H1 (cell line): ENCODE data around the gene ARMC12. TPM values are rescaled to one million over a fixed set of nuclear protein-coding genes. Genes with fewer than 3 reads are reported as not detected.

Experiments
- CTCF ChIA-PET: fragments of 300-600 bp; sonication (Branson Sonifier 250); formaldehyde crosslinking; loops from one replicate; lab custom pipeline; 2021; ENCODE audit not compliant: partially characterized antibody; lab: Charles Lee
- POLR2A ChIA-PET: fragments of 300-600 bp; sonication (Branson Sonifier 250); formaldehyde crosslinking; loops from one replicate; lab custom pipeline; 2021; ENCODE audit warnings: inconsistent platforms; ENCODE audit not compliant: partially characterized antibody; lab: Charles Lee
- DNase-seq, 2 experiments: peaks; one replicate each; pipeline versions ENCODE4 v3.0.0 to v3.0.0-alpha.2; 2010 to 2022; ENCODE audit warnings: low spot score in 2 of 2, low read depth in 1 of 2, mixed read lengths in 1 of 2
- FAIRE-seq: peaks from 2 replicates; lab custom pipeline; 2011; peaks lifted over from hg19 to GRCh38; lab: Jason Lieb, UNC
- H2AFZ ChIP-seq: 2 replicates; pipeline ENCODE4 v1.8.1; 2012; ENCODE audit warnings: low read length, inconsistent platforms
- H2AK5ac ChIP-seq: 2 replicates; pipeline ENCODE4 v1.6.1; 2013; ENCODE audit warnings: low read depth, low read length
- H2BK120ac ChIP-seq: replicated peaks from 2 replicates; pipeline ENCODE3; 2013; ENCODE audit warnings: low read depth, low read length, inconsistent platforms
- H2BK12ac ChIP-seq: 2 replicates; pipeline ENCODE4 v1.6.1; 2013; ENCODE audit warnings: low read depth, low read length
- H2BK15ac ChIP-seq: 2 replicates; pipeline ENCODE4 v1.6.1; 2013; ENCODE audit warnings: low read length
- H2BK20ac ChIP-seq: 2 replicates; pipeline ENCODE4 v1.6.1; 2013; ENCODE audit warnings: low read length
- H2BK5ac ChIP-seq: 2 replicates; pipeline ENCODE4 v1.6.1; 2013; ENCODE audit warnings: low read depth, low read length
- H3K14ac ChIP-seq: 2 replicates; pipeline ENCODE4 v1.6.1; 2013; ENCODE audit warnings: inconsistent platforms; ENCODE audit not compliant: insufficient read length
- H3K18ac ChIP-seq: 2 replicates; pipeline ENCODE4 v1.6.1; 2013; ENCODE audit warnings: low read length; ENCODE audit errors: extremely low read depth
- H3K23ac ChIP-seq: 2 replicates; pipeline ENCODE4 v1.6.1; 2013; ENCODE audit warnings: inconsistent platforms; ENCODE audit not compliant: insufficient read length
- H3K23me2 ChIP-seq: 2 replicates; pipeline ENCODE4 v1.6.1; 2013; ENCODE audit warnings: low read depth, low read length
- H3K27ac ChIP-seq: 2 replicates; pipeline ENCODE4 v1.6.1; 2011; ENCODE audit warnings: low read depth, low read length, inconsistent platforms
- H3K27me3 ChIP-seq, 4 experiments: replicated peaks in 1 of 4; 1 replicate in 1 of 4; 2 replicates in 3 of 4; pipeline versions ENCODE4 v1.6.1 to v1.8.1; 2011 to 2013; ENCODE audit warnings: low read length in 3 of 4, mild to moderate bottlenecking in 3 of 4, inconsistent platforms in 2 of 4, mixed read lengths in 2 of 4, moderate library complexity in 1 of 4; ENCODE audit not compliant: control insufficient read depth in 3 of 4, insufficient read depth in 3 of 4; ENCODE audit errors: extremely low read depth in 1 of 4
- H3K36me3 ChIP-seq, 4 experiments: 2 replicates each; pipeline versions ENCODE4 v1.6.1 to v1.8.1; 2011 to 2013; ENCODE audit warnings: mild to moderate bottlenecking in 4 of 4, low read length in 3 of 4, moderate library complexity in 2 of 4, control low read depth in 1 of 4, inconsistent platforms in 1 of 4; ENCODE audit not compliant: insufficient read depth in 4 of 4, control insufficient read depth in 2 of 4
- H3K4ac ChIP-seq: replicated peaks from 2 replicates; pipeline ENCODE3; 2013; ENCODE audit warnings: low read length, low read depth, mixed read lengths, inconsistent platforms; ENCODE audit not compliant: insufficient read length
- H3K4me1 ChIP-seq, 4 experiments: replicated peaks in 1 of 4; 1 replicate in 1 of 4; 2 replicates in 3 of 4; pipeline versions ENCODE4 v1.6.1 to v1.8.1; 2011 to 2013; ENCODE audit warnings: low read length in 3 of 4, inconsistent platforms in 2 of 4, mixed read lengths in 1 of 4; ENCODE audit not compliant: insufficient read depth in 4 of 4, control insufficient read depth in 3 of 4
- H3K4me2 ChIP-seq, 2 experiments: 2 replicates each; pipeline versions ENCODE4 v1.6.1 to v1.8.1; 2011 to 2013; ENCODE audit warnings: low read depth in 2 of 2, low read length in 2 of 2, control low read depth in 1 of 2, inconsistent platforms in 1 of 2, mild to moderate bottlenecking in 1 of 2; ENCODE audit not compliant: insufficient read depth in 1 of 2
- H3K4me3 ChIP-seq, 4 experiments: fragments of 200-600, 300-600 bp in 1 of 4; sonication (generic), shearing (Covaris generic), sonication (Bioruptor Twin) in 1 of 4; 2 replicates each; pipeline versions ENCODE4 v1.5.1 to v1.8.1; 2011 to 2016; ENCODE audit warnings: low read length in 4 of 4, low read depth in 3 of 4, control low read depth in 2 of 4, inconsistent platforms in 2 of 4, mild to moderate bottlenecking in 2 of 4, mixed read lengths in 1 of 4, moderate library complexity in 1 of 4; ENCODE audit not compliant: insufficient read depth in 2 of 4; ENCODE audit errors: extremely low read depth in 1 of 4
- H3K56ac ChIP-seq: replicated peaks from 2 replicates; pipeline ENCODE3; 2013; ENCODE audit warnings: low read depth, mild to moderate bottlenecking, mixed read lengths, low read length, inconsistent platforms; ENCODE audit not compliant: insufficient read length
- H3K79me1 ChIP-seq: 2 replicates; pipeline ENCODE4 v1.6.1; 2013; ENCODE audit warnings: low read depth, low read length, control low read depth
- H3K79me2 ChIP-seq, 2 experiments: 2 replicates each; pipeline versions ENCODE4 v1.6.1 to v1.8.1; 2012 to 2013; ENCODE audit warnings: low read length in 2 of 2, mild to moderate bottlenecking in 2 of 2, inconsistent platforms in 1 of 2; ENCODE audit not compliant: insufficient read depth in 2 of 2, control insufficient read depth in 1 of 2
- H3K9ac ChIP-seq, 4 experiments: replicated peaks in 1 of 4; 1 replicate in 1 of 4; 2 replicates in 3 of 4; pipeline versions ENCODE4 v1.6.1 to v1.8.1; 2011 to 2013; ENCODE audit warnings: low read depth in 3 of 4, low read length in 3 of 4, control low read depth in 2 of 4, mild to moderate bottlenecking in 2 of 4, moderate library complexity in 2 of 4, inconsistent platforms in 1 of 4; ENCODE audit errors: extremely low read depth in 1 of 4
- H3K9me3 ChIP-seq, 2 experiments: 2 replicates each; pipeline versions ENCODE4 v1.6.1 to v1.8.1; 2012 to 2013; ENCODE audit warnings: mild to moderate bottlenecking in 2 of 2, moderate library complexity in 2 of 2, control low read depth in 1 of 2, inconsistent platforms in 1 of 2, low read depth in 1 of 2, low read length in 1 of 2, mixed read lengths in 1 of 2; ENCODE audit not compliant: insufficient read depth in 2 of 2
- H4K20me1 ChIP-seq, 2 experiments: replicated peaks in 1 of 2; 2 replicates each; pipeline versions ENCODE3 to v1.8.1; 2011 to 2013; ENCODE audit warnings: inconsistent platforms in 2 of 2, low read length in 2 of 2, mild to moderate bottlenecking in 1 of 2; ENCODE audit not compliant: insufficient read depth in 2 of 2, control insufficient read depth in 1 of 2
- H4K5ac ChIP-seq: 2 replicates; pipeline ENCODE4 v1.6.1; 2013; ENCODE audit warnings: low read length, low read depth, mixed read lengths, inconsistent platforms; ENCODE audit not compliant: insufficient read length
- H4K8ac ChIP-seq: 2 replicates; pipeline ENCODE4 v1.8.0; 2013; ENCODE audit warnings: mild to moderate bottlenecking, moderate library complexity, low read length, inconsistent platforms; ENCODE audit not compliant: insufficient read depth; ENCODE audit errors: extremely low read depth
- H4K91ac ChIP-seq: replicated peaks from 2 replicates; pipeline ENCODE3; 2013; ENCODE audit warnings: low read length, mixed read lengths, inconsistent platforms; ENCODE audit not compliant: insufficient read length
- BRCA1 ChIP-seq: IDR thresholded peaks from 2 replicates; pipeline ENCODE4 v1.6.1; 2012; ENCODE audit warnings: low read depth, low read length, improper control_type of control experiment
- CBX8 ChIP-seq: fragments of 300-800, 300-1000 bp; sonication (generic); IDR thresholded peaks from 2 replicates; pipeline ENCODE4 v1.7.1; 2016; ENCODE audit warnings: low read depth, low read length, borderline replicate concordance
- KDM4A ChIP-seq: IDR thresholded peaks from one replicate; pipeline ENCODE4 v1.7.1; 2012; ENCODE audit warnings: low read depth, mild to moderate bottlenecking, moderate library complexity, low read length, inconsistent platforms; ENCODE audit not compliant: severe bottlenecking
- SIRT6 ChIP-seq: IDR thresholded peaks from one replicate; pipeline ENCODE4 v1.7.1; 2012; ENCODE audit warnings: low read length, inconsistent platforms
- SIX5 ChIP-seq: IDR thresholded peaks from 2 replicates; pipeline ENCODE4 v1.6.1; 2011; ENCODE audit warnings: mild to moderate bottlenecking, low read depth, low read length
- TAF1 ChIP-seq: IDR thresholded peaks from 2 replicates; pipeline ENCODE4 v1.6.1; 2011; ENCODE audit warnings: mild to moderate bottlenecking, low read depth, low read length
- WGBS, 2 experiments: shearing (Covaris generic) in 1 of 2; methylation state at CpG; one replicate each; pipeline versions ENCODE4 v1.1.6 to v1.1.7; 2013 to 2015; ENCODE audit warnings: low lambda C conversion rate in 2 of 2, mixed read lengths in 2 of 2, inconsistent platforms in 1 of 2, low coverage in 1 of 2, missing lambda C conversion rate in 1 of 2; ENCODE audit not compliant: insufficient replicate concordance in 2 of 2, insufficient coverage in 1 of 2, insufficient read length in 1 of 2; ENCODE audit errors: extremely low coverage in 1 of 2, missing lambda C conversion rate in 1 of 2; 5-methylcytosine and 5-hydroxymethylcytosine counted together
- polyA plus RNA-seq, 7 experiments: library from polyadenylated mRNA; depleted of rRNA in 3 of 7; stranded (reverse) in 5 of 7; unstranded in 2 of 7; fragments of >200 nt in 5 of 7; fragments of 200-250 nt in 2 of 7; gene quantifications; 1 replicate in 5 of 7; 2 replicates in 1 of 7; 4 replicates in 1 of 7; pipeline versions ENCODE4 v1.2.1 to v1.2.3, GENCODE V29; 2011 to 2013; ENCODE audit warnings: missing spikeins in 2 of 7, mixed read lengths in 2 of 7
- total RNA-seq: library from RNA; stranded (reverse); fragmentation: NEBNext Ultra II Directional; extraction: Animal tissue kit (Norgen Biotek cat#: 25700); gene quantifications from 2 replicates; pipeline ENCODE4 v1.2.1, GENCODE V29; 2021

The ARMC12 gene
- total and polyA plus RNA-seq, 2 of the 8 experiments (the other 6 are each of a cell fraction or from before 2014, with no cell fraction given): 0.86 to 3.7 TPM

GRCh38 chr6:35745509-35745908 lies 8.7 kb downstream of the ARMC12 start:
- no peak for DNase-seq
- H2AK5ac ChIP-seq: no peak overlapping the region
- no peak overlapping the region for H2BK120ac ChIP-seq
- no peak overlapping the region for H2AFZ ChIP-seq
- ChIA-PET CTCF (no interaction called here), POLR2A (no interaction called here)
- no peak overlapping the region for H2BK20ac ChIP-seq
- TF ChIP-seq SIRT6 (no peak), BRCA1 (no peak), SIX5 (no peak), KDM4A (no peak), TAF1 (no peak), CBX8 (no peak)
- FAIRE-seq: no peak
- H3K4me2 ChIP-seq: no peak overlapping the region
- H3K27ac ChIP-seq: no peak overlapping the region
- H3K23me2 ChIP-seq: no peaks in the 10 kb centered on the region
- H4K91ac ChIP-seq: no peak overlapping the region
- no peak overlapping the region for H3K18ac ChIP-seq
- H2BK5ac ChIP-seq: no peak overlapping the region
- H3K36me3 ChIP-seq: no peaks in the 10 kb centered on the region
- no peak overlapping the region for H2BK12ac ChIP-seq
- H3K23ac ChIP-seq: no peak overlapping the region
- no peak overlapping the region for H4K8ac ChIP-seq
- H3K4me1 ChIP-seq: peaks cover 0 to 12% (median 11%) of the 10 kb centered on the region in 4 experiments; a peak in 5 of 7 replicates
- no peaks in the 10 kb centered on the region for H3K79me1 ChIP-seq
- no peak overlapping the region for H2BK15ac ChIP-seq
- H3K9me3 ChIP-seq: no peaks in the 10 kb centered on the region; a peak in 1 of 4 replicates
- 93% methylated on average over 7 of the region's 7 CpGs; no CpG with 5 or more reads in 1 of the 2 experiments for WGBS, 2 experiments
- H4K20me1 ChIP-seq: no peaks in the 10 kb centered on the region
- H4K5ac ChIP-seq: no peak overlapping the region
- H3K4ac ChIP-seq: no peak overlapping the region
- no peak overlapping the region for H3K14ac ChIP-seq
- no peaks in the 10 kb centered on the region; a peak in 1 of 7 replicates for H3K27me3 ChIP-seq
- H3K9ac ChIP-seq: no peak overlapping the region
- no peaks in the 10 kb centered on the region for H3K79me2 ChIP-seq
- no peak overlapping the region for H3K56ac ChIP-seq
- no peak overlapping the region for H3K4me3 ChIP-seq
